GM19397 (cell line): Measurements from ENCODE around the gene ATL1.
"Not testable (repeated sequence)": the region's sequence is repeated elsewhere in the genome, so short reads cannot be mapped to it uniquely, and the experiment has no call there.

Source experiments
- ATAC-seq: cut with Tn5 transposase; IDR thresholded peaks from one replicate; pipeline ENCODE4 v1.9.1; 2021; ENCODE audit warnings: mild to moderate bottlenecking, moderate library complexity; ENCODE audit not compliant: unreplicated experiment

The ATL1 gene

DNA sequence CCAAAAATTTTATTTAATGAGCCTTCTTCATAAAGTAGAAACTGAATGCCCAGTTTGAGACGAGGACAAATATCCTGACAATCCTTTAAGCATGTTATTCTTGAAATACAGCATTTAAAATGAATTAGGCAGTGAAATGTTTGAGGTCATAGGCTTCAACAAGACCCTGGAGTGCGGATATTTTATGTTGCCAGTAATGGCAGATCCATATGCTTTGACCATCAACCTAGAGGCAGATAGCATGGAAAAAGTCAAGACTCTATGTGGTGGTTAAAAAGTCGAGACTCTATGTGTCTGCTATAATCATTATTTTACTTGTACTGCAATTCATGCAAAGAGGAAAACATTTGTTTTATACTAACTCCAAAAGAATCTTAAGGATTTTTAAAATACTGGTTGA is 25.5 kb upstream of the ATL1 start:
- ATAC-seq: no peak

DNA sequence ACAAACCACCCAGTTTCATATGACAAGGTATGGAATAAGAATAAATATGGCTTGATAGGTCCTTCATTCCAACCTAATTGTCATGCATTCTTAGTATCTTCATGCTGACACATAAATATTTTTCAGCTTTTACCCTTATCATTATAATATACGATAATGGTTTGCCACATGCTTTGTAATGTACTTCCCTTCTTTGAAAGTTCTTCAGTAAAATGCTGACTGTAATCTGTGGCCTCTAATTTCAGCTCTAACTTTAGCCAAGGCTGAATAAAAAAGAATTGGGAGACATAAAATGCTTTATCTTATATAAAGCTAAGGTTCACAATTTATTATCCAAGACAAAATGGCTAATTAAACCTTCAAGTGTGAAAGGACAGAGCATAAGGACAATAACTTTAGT is 24.9 kb upstream of the ATL1 start:
- ATAC-seq: no peak

DNA sequence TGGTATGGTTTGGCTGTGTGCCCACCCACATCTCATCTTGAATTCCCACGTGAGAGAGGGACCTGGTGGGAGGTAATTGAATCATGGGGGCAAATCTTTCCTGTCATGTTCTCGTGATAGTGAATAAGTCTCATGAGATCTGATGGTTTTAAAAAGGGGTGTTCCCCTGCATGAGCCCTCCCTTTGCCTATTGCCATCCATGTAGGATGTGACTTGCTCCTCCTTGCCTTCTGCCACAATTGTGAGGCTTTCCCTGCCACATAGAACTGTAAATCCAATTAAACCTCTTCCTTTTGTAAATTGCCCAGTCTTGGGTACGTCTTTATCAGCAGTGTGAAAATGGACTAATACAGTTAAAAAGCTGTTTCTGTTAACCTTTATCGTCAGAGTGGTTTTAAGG is 21.9 kb upstream of the ATL1 start:
- not testable (repeated sequence) for ATAC-seq

DNA sequence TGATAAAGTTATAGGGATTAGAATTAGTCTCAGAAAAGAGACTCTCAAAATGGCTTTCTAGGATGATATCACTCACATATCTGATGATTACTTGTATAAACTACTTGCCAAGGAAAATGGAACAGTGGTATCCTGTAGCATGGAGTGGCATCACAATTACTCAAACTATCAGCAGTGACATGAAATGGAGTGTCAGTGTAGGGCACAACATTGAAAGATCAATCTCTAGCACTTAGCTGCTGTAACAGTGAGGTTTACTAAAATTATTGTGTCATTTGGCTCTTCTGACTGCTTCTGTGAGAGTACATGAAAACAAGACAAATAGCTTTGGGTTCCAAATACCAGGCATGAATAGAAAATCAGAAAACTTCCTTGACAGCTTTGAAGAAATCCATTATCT is 20.9 kb upstream of the ATL1 start:
- no peak for ATAC-seq

DNA sequence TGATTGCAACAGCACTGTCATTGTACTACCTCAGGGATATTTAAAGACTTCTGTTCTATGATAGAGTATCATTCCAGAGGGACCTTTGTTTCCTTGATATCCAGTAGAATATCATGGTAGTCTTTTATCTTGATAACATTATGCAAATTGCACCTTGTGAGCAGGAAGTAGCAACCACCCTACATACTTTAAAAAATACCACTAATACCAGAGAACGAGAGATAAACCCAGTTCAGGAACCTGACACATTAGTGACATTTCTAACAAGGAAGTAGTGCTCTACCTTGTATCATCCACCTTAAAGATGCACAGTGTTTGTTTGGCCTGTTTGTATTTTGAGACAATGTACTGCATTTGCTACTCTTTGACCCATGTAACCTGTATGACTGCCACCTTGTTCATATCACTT is 18.8 kb upstream of the ATL1 start:
- ATAC-seq: no peak

DNA sequence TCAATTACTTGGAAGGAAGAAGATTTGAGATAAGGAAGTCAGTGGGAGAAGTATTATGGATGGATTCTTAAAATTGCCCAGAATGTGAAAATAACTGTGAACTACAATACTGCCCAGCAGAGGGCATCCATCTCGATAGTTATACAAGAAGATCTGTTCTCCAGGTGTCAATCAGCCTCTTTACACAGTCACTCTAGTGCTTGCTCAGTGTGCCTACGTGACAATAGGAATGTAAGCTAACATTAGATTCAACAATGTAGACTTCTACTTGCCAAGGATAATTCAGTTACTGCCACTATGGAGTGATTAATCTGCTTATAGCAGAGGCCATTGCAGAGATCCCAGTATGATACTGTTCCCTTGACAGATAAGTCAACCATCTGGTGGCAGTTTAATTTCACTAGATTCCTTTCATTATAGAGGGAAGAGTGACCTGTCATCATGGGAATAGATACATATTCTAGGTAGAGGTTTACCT is 17.0 kb upstream of the ATL1 start:
- no peak for ATAC-seq

DNA sequence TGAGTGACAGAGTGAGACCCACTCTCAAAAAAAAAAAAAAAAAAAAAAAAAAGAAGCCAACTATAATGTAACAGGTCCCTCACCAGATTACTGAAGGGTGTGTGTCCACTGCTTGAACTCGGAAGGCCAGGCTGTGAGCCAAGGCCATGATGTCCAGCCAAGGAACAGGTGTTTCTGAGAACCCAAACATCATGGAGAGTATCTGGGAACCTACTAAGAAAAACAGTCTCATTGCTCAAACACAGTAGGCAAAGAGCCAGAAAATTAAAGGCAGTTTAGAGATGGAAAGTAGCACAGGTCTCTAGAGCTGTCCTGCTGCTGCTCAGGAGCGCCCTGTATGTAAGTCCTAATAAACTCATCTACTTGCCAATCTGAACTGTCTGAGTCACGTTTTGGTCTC is 15.0 kb upstream of the ATL1 start:
- ATAC-seq: no peak

DNA sequence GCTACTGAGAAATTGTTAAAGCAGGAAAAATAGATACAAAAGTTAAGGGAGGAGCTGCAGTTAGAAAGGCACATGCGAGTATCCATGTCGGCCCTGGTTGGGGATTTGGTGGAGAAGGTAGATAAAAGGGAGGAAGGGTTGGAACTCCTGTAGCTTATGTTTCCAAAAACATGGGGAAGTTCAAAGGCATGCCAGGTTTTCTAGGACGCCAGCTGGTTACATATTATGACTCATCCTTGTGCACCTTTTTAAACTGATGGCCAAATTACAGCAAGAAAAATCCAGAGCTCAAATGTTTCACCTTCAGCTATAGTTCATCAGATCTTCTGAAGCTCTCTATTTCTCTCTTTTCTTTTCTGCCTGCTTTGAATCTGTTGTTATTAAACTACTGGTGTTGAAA is 14.3 kb upstream of the ATL1 start:
- ATAC-seq: no peak

DNA sequence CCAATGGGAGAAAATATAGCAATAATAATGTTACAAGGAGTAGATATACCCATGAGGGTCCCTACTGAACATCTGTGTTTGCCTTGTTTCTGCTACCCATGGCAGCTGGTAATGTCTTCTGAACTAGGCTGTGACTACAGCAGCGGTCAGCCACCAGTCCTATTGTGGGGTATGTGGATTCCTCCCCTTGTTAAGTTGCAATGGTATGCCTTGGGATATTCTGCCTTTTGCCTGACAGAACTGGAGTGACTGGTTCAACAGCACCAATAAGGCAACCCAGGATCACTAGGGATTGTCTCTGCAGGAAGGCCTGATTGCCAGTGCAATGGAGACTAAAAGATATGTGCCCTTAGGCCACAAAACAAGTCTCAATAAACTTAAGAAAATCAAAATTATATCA is 9.7 kb upstream of the ATL1 start:
- ATAC-seq: no peak

DNA sequence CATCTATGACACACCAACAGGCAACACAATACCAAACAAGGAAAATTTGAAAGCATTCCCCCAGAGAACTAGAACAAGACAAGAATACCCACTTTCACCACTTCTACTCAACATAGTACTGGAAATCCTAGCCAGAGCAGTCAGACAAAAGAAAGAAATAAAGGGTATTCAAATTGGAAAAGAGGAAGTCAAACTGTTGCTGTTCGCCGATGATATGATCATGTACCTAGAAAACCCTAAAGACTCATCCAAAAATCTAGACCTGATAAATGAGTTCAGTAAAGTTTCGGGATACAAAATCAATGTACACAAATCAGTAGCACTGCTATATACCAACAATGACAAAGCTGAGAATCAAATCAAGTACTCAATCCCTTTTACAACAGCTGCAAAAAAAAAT is 8.1 kb upstream of the ATL1 start:
- ATAC-seq: no peak

DNA sequence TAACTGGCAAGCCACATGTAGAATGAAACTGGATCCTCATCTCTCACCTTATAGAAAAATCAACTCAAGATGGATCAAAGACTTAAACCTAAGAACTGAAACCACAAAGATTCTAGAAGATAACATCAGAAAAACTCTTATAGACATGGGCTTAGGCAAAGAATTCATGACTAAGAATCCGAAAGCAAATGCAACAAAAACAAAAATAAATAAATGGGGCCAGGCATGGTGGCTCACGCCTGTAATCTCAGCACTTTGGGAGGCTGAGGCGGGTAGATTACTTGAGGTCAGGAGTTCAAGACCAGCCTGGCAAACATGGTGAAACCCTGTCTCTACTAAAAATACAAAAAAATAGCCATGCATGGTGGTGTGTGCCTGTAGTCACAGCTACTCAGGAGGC is 7.1 kb upstream of the ATL1 start:
- ATAC-seq: not testable (repeated sequence)

DNA sequence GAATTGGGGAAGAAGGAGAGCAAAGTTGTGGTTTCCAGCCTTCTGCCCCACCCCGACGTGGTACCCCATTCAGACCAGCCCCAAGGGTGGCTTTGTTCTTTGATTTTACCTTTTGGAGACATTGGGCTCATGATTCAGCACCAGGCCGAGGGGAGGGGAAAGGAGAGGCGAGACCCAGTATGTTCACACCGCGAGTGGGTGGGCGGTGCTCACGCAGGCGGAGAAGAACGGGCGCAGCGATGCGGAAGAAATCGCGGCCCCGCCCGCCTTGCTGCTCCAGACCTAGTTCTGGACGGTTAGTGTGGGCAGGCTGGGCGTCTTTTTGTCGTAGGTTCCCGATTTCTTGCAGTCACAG is 963 bp downstream of the ATL1 start:
- ATAC-seq: no peak

DNA sequence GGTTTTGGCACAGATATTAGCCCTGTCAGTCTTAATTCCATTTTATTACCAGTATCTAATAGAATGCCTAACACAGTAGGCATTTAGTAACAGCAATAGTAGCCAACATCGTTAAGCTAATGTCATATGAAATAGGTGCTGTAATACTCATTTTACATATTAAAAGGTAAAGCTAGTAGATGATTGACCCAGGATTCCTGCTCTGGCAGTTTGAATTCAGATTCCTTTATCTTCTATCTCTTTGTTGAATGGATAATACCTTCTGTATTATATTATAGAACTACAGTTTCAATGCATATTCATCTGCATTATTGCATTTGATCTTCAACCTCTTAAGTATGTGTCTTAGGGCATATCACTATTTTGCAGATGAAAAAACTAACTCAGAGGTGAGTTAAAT is 2.9 kb downstream of the ATL1 start:
- no peak for ATAC-seq

DNA sequence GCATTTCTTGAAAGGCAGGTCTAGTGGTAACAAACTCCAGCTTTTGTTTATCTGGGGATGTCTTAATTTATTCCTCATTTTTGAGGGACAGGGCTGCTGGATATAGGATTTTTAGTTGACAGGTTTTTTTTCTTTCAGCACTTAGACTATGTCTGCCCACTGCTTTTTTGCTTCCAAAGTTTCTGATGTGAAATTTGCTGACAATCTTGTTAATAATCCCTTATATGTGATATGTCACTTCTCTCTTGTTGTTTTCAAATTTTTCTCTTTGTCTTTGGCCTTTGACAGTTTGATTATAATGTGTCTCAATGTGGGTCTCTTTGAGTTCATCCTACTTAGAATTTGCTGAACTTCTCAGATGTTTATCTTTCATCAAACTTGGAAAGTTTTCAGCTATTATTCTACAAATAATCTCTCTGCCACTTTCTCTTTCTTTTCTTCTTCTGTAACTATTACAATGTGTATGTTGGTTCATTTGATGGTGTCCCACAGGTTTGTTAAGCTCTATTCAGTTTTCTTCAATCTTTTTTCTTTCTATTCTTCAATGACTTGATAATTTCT is 9.8 kb downstream of the ATL1 start:
- ATAC-seq: no peak

DNA sequence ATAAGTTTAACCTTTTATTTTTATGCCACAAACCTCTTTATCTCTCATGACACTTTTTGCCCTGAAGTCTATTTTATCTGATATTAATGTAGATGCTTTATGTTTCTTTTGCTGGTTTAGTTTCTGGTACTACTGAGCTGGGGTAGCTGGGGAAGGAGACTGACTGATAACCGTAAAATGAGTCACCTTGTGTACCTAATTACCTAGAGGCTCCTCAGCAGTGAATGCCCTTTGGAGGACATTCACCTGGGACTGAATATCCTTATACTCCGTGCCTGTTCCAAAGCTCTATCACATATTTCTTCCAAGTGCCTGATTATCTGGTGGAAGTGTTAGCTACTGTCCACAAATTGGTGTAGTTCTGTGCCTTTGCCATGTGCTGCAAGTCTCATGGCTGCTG is 13.9 kb downstream of the ATL1 start:
- ATAC-seq: no peak

DNA sequence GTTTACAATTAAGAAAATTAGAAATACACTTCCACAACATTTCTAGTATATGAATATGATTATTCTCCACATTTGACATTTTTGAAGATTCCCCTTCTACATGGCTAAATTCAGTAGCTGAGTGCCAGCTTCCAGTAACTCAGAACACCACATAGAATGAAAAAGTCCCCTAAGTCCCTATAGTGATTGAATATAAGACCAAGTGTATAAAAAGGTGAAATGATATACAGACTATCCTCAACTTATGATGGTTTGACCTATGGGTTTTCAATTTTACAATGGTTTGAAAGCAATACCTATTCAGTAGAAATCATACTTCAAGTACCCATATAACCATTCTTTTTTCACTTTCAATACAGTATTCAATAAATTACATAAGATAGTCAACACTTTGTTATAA is 15.8 kb downstream of the ATL1 start:
- ATAC-seq: no peak

DNA sequence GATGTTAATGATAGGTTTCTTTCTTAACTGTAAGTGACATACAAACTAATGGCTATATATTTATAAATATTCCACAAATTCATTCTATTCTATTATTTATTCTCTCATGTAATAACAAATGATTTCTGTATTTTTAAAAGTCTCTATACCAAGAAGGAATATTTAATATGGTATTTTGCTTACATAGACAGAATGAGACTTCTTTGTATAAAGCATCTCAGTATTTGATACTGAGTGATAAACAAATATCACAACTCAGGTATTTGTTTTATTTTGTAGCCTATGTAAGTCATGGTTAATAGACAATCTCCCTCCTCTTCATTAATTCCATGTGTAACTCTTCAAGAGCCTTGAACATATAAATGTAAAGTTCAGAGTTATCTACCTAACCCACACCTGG is 18.0 kb downstream of the ATL1 start:
- no peak for ATAC-seq

DNA sequence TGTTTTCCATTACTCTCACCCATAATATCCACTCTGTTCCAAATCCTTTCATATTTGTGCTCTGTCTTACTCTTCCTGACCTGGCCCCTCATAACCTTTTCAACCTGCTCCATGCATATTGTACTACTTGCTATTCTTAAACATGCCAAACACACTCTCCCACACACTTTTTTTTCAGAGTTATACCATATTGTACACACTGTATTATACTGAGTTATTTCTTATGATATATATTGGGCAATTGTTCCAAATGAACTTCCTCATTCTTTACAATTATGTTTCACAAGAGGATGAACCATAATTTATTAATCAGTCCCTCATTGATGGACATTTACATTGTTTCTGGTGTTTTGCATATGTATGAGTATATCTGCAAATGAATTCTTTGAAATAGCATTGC is 18.5 kb downstream of the ATL1 start:
- no peak for ATAC-seq

DNA sequence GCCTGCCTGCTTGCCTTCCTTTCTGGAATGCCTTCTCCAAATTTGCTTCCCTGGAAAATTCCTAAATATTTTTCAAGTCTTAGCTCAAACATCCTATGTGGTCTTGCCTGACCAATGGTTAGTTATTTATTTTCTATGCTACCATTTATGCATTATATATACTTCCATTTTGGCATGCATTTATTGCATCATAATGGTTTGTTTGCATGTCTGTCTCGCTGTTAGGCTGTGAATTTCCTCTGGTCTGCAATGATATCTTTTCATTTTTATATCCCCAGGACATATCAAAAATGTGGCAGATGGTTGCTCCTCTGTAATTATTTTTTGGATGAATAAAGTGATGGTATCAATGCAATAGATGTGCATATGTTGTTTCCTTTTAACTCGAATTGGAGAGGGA is 30.5 kb downstream of the ATL1 start:
- no peak for ATAC-seq

DNA sequence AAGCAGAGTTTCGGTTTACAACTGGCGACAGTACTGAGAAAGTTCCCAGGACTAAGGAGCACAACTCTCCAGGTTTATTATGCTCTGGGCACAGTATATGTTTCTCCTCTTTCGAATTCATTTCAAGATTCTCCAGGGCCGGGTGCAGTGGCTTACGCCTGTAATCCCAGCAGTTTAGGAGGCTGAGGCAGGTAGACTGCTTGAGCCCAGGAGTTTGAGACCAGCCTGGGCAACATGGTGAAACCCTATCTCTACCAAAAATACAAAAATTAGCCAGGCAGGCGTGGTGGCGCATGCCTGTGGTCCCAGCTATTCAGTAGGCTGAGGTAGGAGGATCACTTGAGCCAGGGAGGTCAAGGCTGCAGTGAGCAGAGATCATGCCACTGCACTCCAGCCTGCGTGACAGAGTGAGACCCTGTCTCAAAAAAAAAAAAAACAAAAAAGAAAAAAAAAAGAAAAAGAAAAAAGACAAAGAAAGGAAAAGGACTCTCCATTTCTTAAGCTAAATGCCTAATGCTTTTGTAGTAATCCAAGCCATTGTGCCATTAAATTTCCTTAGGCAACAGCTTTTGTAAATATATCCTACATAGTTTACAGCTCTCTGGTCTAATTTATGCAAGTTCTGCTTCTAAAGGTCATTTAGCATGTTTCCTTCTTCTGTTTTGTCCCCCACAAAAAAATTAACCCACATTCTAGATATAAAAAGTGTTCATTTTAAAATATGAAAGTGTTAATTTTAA is 34.8 kb downstream of the ATL1 start:
- ATAC-seq: no peak

DNA sequence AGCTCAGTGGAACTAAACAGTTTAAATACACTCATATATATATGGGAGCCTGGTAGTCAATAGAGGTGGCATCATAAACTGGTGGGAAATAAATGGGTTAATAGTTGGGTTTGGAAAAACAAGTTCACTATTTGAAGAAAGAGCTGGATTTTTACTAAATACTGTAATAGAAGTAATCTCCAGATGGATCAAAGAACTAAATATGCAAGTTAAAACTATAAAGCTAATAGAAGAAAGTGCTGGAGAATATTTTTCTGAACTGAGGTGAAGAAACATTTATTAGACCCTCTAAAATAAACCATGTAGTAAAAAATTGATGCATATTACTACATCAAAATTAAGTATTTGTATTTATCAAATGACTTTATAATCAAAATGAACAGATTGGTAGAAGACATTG is 38.8 kb downstream of the ATL1 start:
- ATAC-seq: no peak

DNA sequence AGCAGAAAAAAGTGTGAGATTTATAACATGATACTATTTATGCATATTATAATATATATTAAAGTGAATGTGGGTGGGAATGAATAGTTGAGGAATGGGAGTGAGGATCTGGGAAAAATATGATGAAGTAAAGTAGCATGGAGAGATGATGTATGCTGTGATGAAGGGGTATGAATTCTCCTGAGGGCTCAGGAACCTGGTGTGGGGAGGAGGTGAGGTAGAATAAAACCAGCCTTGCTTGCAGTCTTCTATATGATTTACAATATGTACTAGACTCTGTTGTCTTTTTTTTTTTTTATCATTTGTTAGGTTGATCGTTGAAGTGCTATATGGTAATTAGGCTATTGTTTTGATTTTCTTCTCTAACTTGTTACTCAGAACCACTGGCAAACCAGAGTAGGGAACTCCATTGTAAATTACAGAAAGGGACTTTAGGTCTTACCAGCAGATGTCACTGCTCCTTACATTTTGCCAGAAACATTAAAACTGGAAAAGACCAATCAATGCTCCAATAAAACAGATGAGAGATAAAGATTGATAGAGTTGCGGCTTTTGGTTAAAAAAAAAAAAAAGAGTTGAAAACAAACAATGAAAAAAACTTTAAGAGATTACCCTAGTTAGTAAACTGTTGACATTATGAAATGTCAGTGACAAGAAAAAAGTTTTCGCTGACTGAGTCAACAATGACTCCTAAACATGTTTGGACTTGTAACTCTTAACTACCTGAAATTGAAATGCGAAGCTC is 39.9 kb downstream of the ATL1 start:
- no peak for ATAC-seq
